Mesenchymal stem cell (in vitro differentiated cells and primary cell): Measurements from ENCODE around the gene TRIM34.

Experiments
- DNase-seq: peaks from one replicate; pipeline ENCODE4 v3.0.0-alpha.2; 2013
- H2AFZ ChIP-seq: one replicate; pipeline ENCODE4 v1.6.1; 2013; ENCODE audit warnings: low read depth, mild to moderate bottlenecking, control low read depth, inconsistent platforms, low read length, moderate library complexity
- H2AK5ac ChIP-seq: 2 replicates; pipeline ENCODE4 v1.6.1; 2013; ENCODE audit warnings: low read length, moderate library complexity, mild to moderate bottlenecking, inconsistent platforms; ENCODE audit not compliant: severe bottlenecking
- H2BK120ac ChIP-seq: one replicate; pipeline ENCODE4 v1.6.1; 2013; ENCODE audit warnings: low read depth, mild to moderate bottlenecking, inconsistent platforms, low read length, moderate library complexity
- H2BK12ac ChIP-seq, 2 experiments: one replicate each; pipeline ENCODE4 v1.6.1; 2013; ENCODE audit warnings: inconsistent platforms in 2 of 2, low read length in 2 of 2, mild to moderate bottlenecking in 2 of 2, moderate library complexity in 2 of 2, control low read depth in 1 of 2
- H2BK15ac ChIP-seq: one replicate; pipeline ENCODE4 v1.6.1; 2013; ENCODE audit warnings: mild to moderate bottlenecking, low read depth, inconsistent platforms; ENCODE audit not compliant: poor library complexity, severe bottlenecking
- H2BK5ac ChIP-seq: 2 replicates; pipeline ENCODE4 v1.6.1; 2013; ENCODE audit warnings: low read depth, mild to moderate bottlenecking, low read length, control low read depth, inconsistent platforms; ENCODE audit not compliant: poor library complexity, severe bottlenecking
- H3K14ac ChIP-seq, 2 experiments: one replicate each; pipeline ENCODE4 v1.6.1; 2013; ENCODE audit warnings: inconsistent platforms in 2 of 2, low read length in 2 of 2, control low read depth in 1 of 2, mild to moderate bottlenecking in 1 of 2, moderate library complexity in 1 of 2
- H3K18ac ChIP-seq, 2 experiments: one replicate each; pipeline ENCODE4 v1.6.1; 2013; ENCODE audit warnings: inconsistent platforms in 2 of 2, low read length in 2 of 2, control low read depth in 1 of 2, low read depth in 1 of 2, mild to moderate bottlenecking in 1 of 2
- H3K23ac ChIP-seq, 2 experiments: one replicate each; pipeline ENCODE4 v1.6.1; 2013; ENCODE audit warnings: inconsistent platforms in 2 of 2, low read length in 2 of 2, mild to moderate bottlenecking in 2 of 2, moderate library complexity in 2 of 2, control low read depth in 1 of 2
- H3K27ac ChIP-seq: 2 replicates; pipeline ENCODE4 v1.5.1; 2013; ENCODE audit warnings: mild to moderate bottlenecking, moderate library complexity, low read length, control low read depth, inconsistent platforms; ENCODE audit not compliant: poor library complexity, severe bottlenecking
- H3K27me3 ChIP-seq, 2 experiments: 2 replicates each; pipeline versions ENCODE4 v1.6.1 to v1.7.0; 2013; ENCODE audit warnings: low read length in 2 of 2, mild to moderate bottlenecking in 2 of 2, moderate library complexity in 2 of 2, control low read depth in 1 of 2, inconsistent platforms in 1 of 2; ENCODE audit not compliant: control insufficient read depth in 1 of 2, insufficient read depth in 1 of 2
- H3K36me3 ChIP-seq, 2 experiments: 2 replicates each; pipeline versions ENCODE4 v1.6.1 to v1.7.0; 2013; ENCODE audit warnings: low read length in 2 of 2, control low read depth in 1 of 2, inconsistent platforms in 1 of 2, low read depth in 1 of 2, mild to moderate bottlenecking in 1 of 2; ENCODE audit not compliant: insufficient read depth in 2 of 2, control insufficient read depth in 1 of 2
- H3K4ac ChIP-seq, 2 experiments: one replicate each; pipeline ENCODE4 v1.6.1; 2013; ENCODE audit warnings: inconsistent platforms in 2 of 2, low read length in 2 of 2, mild to moderate bottlenecking in 2 of 2, moderate library complexity in 2 of 2, control low read depth in 1 of 2, low read depth in 1 of 2
- H3K4me1 ChIP-seq: 2 replicates; pipeline ENCODE4 v1.6.1; 2013; ENCODE audit warnings: low read depth, low read length, control low read depth; ENCODE audit not compliant: control insufficient read depth, insufficient read depth
- H3K4me2 ChIP-seq: 2 replicates; pipeline ENCODE4 v1.6.1; 2013; ENCODE audit warnings: low read length, mild to moderate bottlenecking, inconsistent platforms; ENCODE audit not compliant: poor library complexity, severe bottlenecking
- H3K4me3 ChIP-seq, 2 experiments: 2 replicates each; pipeline versions ENCODE4 v1.5.1 to v1.7.0; 2013; ENCODE audit warnings: low read length in 2 of 2, mild to moderate bottlenecking in 2 of 2, control low read depth in 1 of 2, low read depth in 1 of 2; ENCODE audit not compliant: insufficient read depth in 1 of 2
- H3K79me1 ChIP-seq: replicated peaks from 2 replicates; pipeline ENCODE4 v1.6.1; 2013; ENCODE audit warnings: mild to moderate bottlenecking, control low read depth, low read length, inconsistent platforms; ENCODE audit not compliant: poor library complexity, severe bottlenecking
- H3K9ac ChIP-seq: 2 replicates; pipeline ENCODE4 v1.7.0; 2013; ENCODE audit warnings: mild to moderate bottlenecking, low read length, moderate library complexity
- H3K9me3 ChIP-seq: 2 replicates; pipeline ENCODE4 v1.7.0; 2013; ENCODE audit warnings: mild to moderate bottlenecking, low read length; ENCODE audit not compliant: control insufficient read depth
- H4K8ac ChIP-seq: one replicate; pipeline ENCODE4 v1.6.1; 2013; ENCODE audit warnings: inconsistent platforms, mild to moderate bottlenecking, low read length, moderate library complexity
- H4K91ac ChIP-seq: one replicate; pipeline ENCODE4 v1.6.1; 2013; ENCODE audit warnings: mild to moderate bottlenecking, low read length, inconsistent platforms
- WGBS: methylation state at CpG from one replicate; pipeline ENCODE4 v1.1.7; 2013; ENCODE audit warnings: mixed read lengths; 5-methylcytosine and 5-hydroxymethylcytosine counted together

Gene TRIM34

GRCh38 chr11:5665746-5666401 lies 41.1 kb downstream of the TRIM34 start:
- no peaks in the 10 kb centered on the region for H3K27me3 ChIP-seq
- no peak overlapping the region for H3K4me3 ChIP-seq
- peaks cover 17% of the 10 kb centered on the region for H3K79me1 ChIP-seq
- no peaks in the 10 kb centered on the region for H3K9me3 ChIP-seq
- no peak overlapping the region for H4K8ac ChIP-seq
- H2BK5ac ChIP-seq = no peak overlapping the region
- no peak overlapping the region for H4K91ac ChIP-seq
- no peak overlapping the region for H2BK15ac ChIP-seq
- H2BK12ac ChIP-seq = no peak overlapping the region
- no peak overlapping the region for H3K18ac ChIP-seq
- no peak overlapping the region for H2BK120ac ChIP-seq
- DNase-seq = no peak
- H3K23ac ChIP-seq = no peak overlapping the region
- H3K4me2 ChIP-seq = no peak overlapping the region
- peaks cover 21 to 47% of the 10 kb centered on the region in 2 experiments for H3K36me3 ChIP-seq
- peaks cover under 1% of the 10 kb centered on the region for H3K4me1 ChIP-seq
- H2AFZ ChIP-seq = no peak overlapping the region
- WGBS = 89% methylated on average over 5 of the region's 5 CpGs
- no peak overlapping the region for H3K27ac ChIP-seq
- H3K4ac ChIP-seq = no peak overlapping the region
- no peak overlapping the region for H2AK5ac ChIP-seq
- H3K9ac ChIP-seq = no peak overlapping the region
- H3K14ac ChIP-seq = no peak overlapping the region

GRCh38 chr11:5666402-5666793 lies 41.6 kb downstream of the TRIM34 start:
- no peaks in the 10 kb centered on the region for H3K27me3 ChIP-seq
- H2AK5ac ChIP-seq = no peak overlapping the region
- H4K8ac ChIP-seq = no peak overlapping the region
- H3K18ac ChIP-seq = no peak overlapping the region
- peaks cover 18% of the 10 kb centered on the region for H3K79me1 ChIP-seq
- no peak overlapping the region for H2BK5ac ChIP-seq
- H3K9ac ChIP-seq = no peak overlapping the region
- no peak overlapping the region for H4K91ac ChIP-seq
- no peak overlapping the region for H3K14ac ChIP-seq
- no peak overlapping the region for H2BK15ac ChIP-seq
- no peak overlapping the region for H2BK120ac ChIP-seq
- no peak overlapping the region for H2BK12ac ChIP-seq
- DNase-seq = no peak
- H3K23ac ChIP-seq = no peak overlapping the region
- no peak overlapping the region for H3K4me2 ChIP-seq
- H3K4me1 ChIP-seq = peaks cover 1% of the 10 kb centered on the region
- no peak overlapping the region for H3K4ac ChIP-seq
- no peaks in the 10 kb centered on the region for H3K9me3 ChIP-seq
- H3K36me3 ChIP-seq = peaks cover 21 to 48% of the 10 kb centered on the region in 2 experiments
- H3K27ac ChIP-seq = no peak overlapping the region
- H2AFZ ChIP-seq = no peak overlapping the region
- H3K4me3 ChIP-seq = no peak overlapping the region
- whole genome bisulfite sequencing = 99% methylated on average over 6 of the region's 6 CpGs

GRCh38 chr11:5671831-5672230 lies 47.0 kb downstream of the TRIM34 start:
- Histone ChIP-seq H2BK15ac (no peak overlapping the region), H3K14ac (no peak overlapping the region), H2BK120ac (no peak overlapping the region), H2AFZ (no peak overlapping the region), H3K23ac (no peak overlapping the region), H4K91ac (no peak overlapping the region), H2AK5ac (no peak overlapping the region), H3K27me3 (no peaks in the 10 kb centered on the region), H3K27ac (peak overlapping the region; percentile 46), H3K4me3 (no peak overlapping the region), H2BK12ac (no peak overlapping the region), H3K18ac (no peak overlapping the region), H2BK5ac (no peak overlapping the region), H3K36me3 (peaks cover 11 to 31% of the 10 kb centered on the region in 2 experiments), H3K4me2 (no peak overlapping the region), H3K9me3 (no peaks in the 10 kb centered on the region), H3K9ac (no peak overlapping the region), H3K4me1 (peaks cover 4% of the 10 kb centered on the region), H3K79me1 (peaks cover 11% of the 10 kb centered on the region), H4K8ac (no peak overlapping the region), H3K4ac (no peak overlapping the region)
- no peak for DNase-seq

GRCh38 chr11:5674391-5674790 lies 49.6 kb downstream of the TRIM34 start:
- Histone ChIP-seq H2BK12ac (no peak overlapping the region), H3K9me3 (peaks cover 3% of the 10 kb centered on the region), H3K23ac (no peak overlapping the region), H2AK5ac (no peak overlapping the region), H3K27me3 (no peaks in the 10 kb centered on the region), H4K8ac (no peak overlapping the region), H2BK5ac (no peak overlapping the region), H2BK15ac (no peak overlapping the region), H3K36me3 (peaks cover 17 to 39% of the 10 kb centered on the region in 2 experiments), H4K91ac (no peak overlapping the region), H3K18ac (no peak overlapping the region), H3K27ac (no peak overlapping the region), H3K4me1 (peaks cover 4% of the 10 kb centered on the region), H3K4me3 (no peak overlapping the region), H2AFZ (no peak overlapping the region), H3K79me1 (peaks cover 21% of the 10 kb centered on the region), H2BK120ac (no peak overlapping the region), H3K4ac (no peak overlapping the region), H3K14ac (no peak overlapping the region), H3K9ac (no peak overlapping the region), H3K4me2 (no peak overlapping the region)
- 97% methylated on average over 4 of the region's 4 CpGs for WGBS
- no peak for DNase-seq
